WTC11 (cell line): ENCODE data around the gene USP49. TPM values are rescaled to one million over a fixed set of nuclear protein-coding genes. Genes with fewer than 3 reads are reported as not detected.

Source experiments
- ATAC-seq: fragments of 200-7000 bp; cut with Tn5 transposase; 2 replicates; pipeline ENCODE4 v1.10.0; 2021; ENCODE audit warnings: mild to moderate bottlenecking, moderate library complexity
- CTCF ChIA-PET: fragments of 300-600 bp; sonication (Branson Sonifier 250); formaldehyde crosslinking; loops from one replicate; lab custom pipeline; 2021; ENCODE audit warnings: antibody characterized with exemption; lab: Charles Lee
- POLR2A ChIA-PET: fragments of 350-600 bp; sonication (Branson Sonifier 250); formaldehyde crosslinking; loops from one replicate; lab custom pipeline; 2021; ENCODE audit warnings: antibody characterized with exemption; lab: Charles Lee
- DNase-seq: peaks from one replicate; pipeline ENCODE4 v3.0.0; 2021; ENCODE audit warnings: low spot score
- H3K27ac Mint-ChIP-seq: 2 replicates; pipeline ENCODE4 v1.8.0; 2021; ENCODE audit warnings: mixed read lengths
- H3K27me3 Mint-ChIP-seq: 2 replicates; pipeline ENCODE4 v1.8.0; 2021; ENCODE audit warnings: low read depth, mild to moderate bottlenecking, moderate library complexity, mixed read lengths
- H3K36me3 Mint-ChIP-seq: 2 replicates; pipeline ENCODE4 v1.8.0; 2021; ENCODE audit warnings: mixed read lengths
- H3K4me1 Mint-ChIP-seq: 2 replicates; pipeline ENCODE4 v1.8.0; 2022; ENCODE audit warnings: mixed read lengths
- H3K4me3 Mint-ChIP-seq: 2 replicates; pipeline ENCODE4 v1.8.0; 2021; ENCODE audit warnings: mild to moderate bottlenecking, moderate library complexity, mixed read lengths
- H3K9me3 Mint-ChIP-seq: 2 replicates; pipeline ENCODE4 v1.8.0; 2021; ENCODE audit warnings: mixed read lengths
- AR ChIP-seq: fragments of 250-450 bp; sonication (Bioruptor Pico); IDR thresholded peaks from 2 replicates; pipeline ENCODE4 v1.9.0; 2021; ENCODE audit warnings: mild to moderate bottlenecking
- ATF1 ChIP-seq: sonication (generic); formaldehyde crosslinking; IDR thresholded peaks from 2 replicates; pipeline ENCODE4 v1.8.1; 2023; ENCODE audit warnings: mild to moderate bottlenecking, moderate library complexity, missing genetic modification reagents
- E2F5 ChIP-seq: sonication (generic); formaldehyde crosslinking; IDR thresholded peaks from 2 replicates; pipeline ENCODE4 v1.8.1; 2022; ENCODE audit warnings: mild to moderate bottlenecking, moderate library complexity, missing genetic modification reagents
- ESRRA ChIP-seq: sonication (generic); formaldehyde crosslinking; IDR thresholded peaks from 2 replicates; pipeline ENCODE4 v1.8.1; 2022; ENCODE audit warnings: mild to moderate bottlenecking, missing genetic modification reagents, borderline replicate concordance
- ETV6 ChIP-seq: sonication (generic); formaldehyde crosslinking; IDR thresholded peaks from 2 replicates; pipeline ENCODE4 v1.8.1; 2022; ENCODE audit warnings: mild to moderate bottlenecking, missing genetic modification reagents
- FOXK1 ChIP-seq: sonication (generic); formaldehyde crosslinking; IDR thresholded peaks from 2 replicates; pipeline ENCODE4 v1.8.0; 2022; ENCODE audit warnings: mild to moderate bottlenecking, moderate library complexity, missing genetic modification reagents
- FOXP1 ChIP-seq: sonication (generic); formaldehyde crosslinking; IDR thresholded peaks from 2 replicates; pipeline ENCODE4 v1.8.0; 2022; ENCODE audit warnings: missing genetic modification reagents, mild to moderate bottlenecking, moderate library complexity, borderline replicate concordance
- GABPB1 ChIP-seq: sonication (generic); formaldehyde crosslinking; IDR thresholded peaks from 2 replicates; pipeline ENCODE4 v1.8.1; 2023; ENCODE audit warnings: mild to moderate bottlenecking, missing genetic modification reagents
- HMGA2 ChIP-seq: fragments of 250-450 bp; sonication (Bioruptor Pico); IDR thresholded peaks from 2 replicates; pipeline ENCODE4 v1.4.0; 2021; ENCODE audit warnings: mild to moderate bottlenecking, moderate library complexity
- JAZF1 ChIP-seq: fragments of 250-450 bp; sonication (Bioruptor Pico); IDR thresholded peaks from 2 replicates; pipeline ENCODE4 v1.9.0; 2021; ENCODE audit warnings: moderate library complexity, mild to moderate bottlenecking, inconsistent platforms
- JUN ChIP-seq: sonication (generic); formaldehyde crosslinking; IDR thresholded peaks from 2 replicates; pipeline ENCODE4 v1.8.0; 2023; ENCODE audit warnings: mild to moderate bottlenecking, missing genetic modification reagents
- KAT7 ChIP-seq: sonication (generic); formaldehyde crosslinking; IDR thresholded peaks from 2 replicates; pipeline ENCODE4 v1.8.1; 2023; ENCODE audit warnings: missing genetic modification reagents, mild to moderate bottlenecking, borderline replicate concordance
- PREB ChIP-seq: sonication (generic); formaldehyde crosslinking; IDR thresholded peaks from 2 replicates; pipeline ENCODE4 v1.8.1; 2022; ENCODE audit warnings: mild to moderate bottlenecking, missing genetic modification reagents, moderate library complexity, borderline replicate concordance
- RORB ChIP-seq: fragments of 250-450 bp; sonication (Bioruptor Pico); IDR thresholded peaks from 2 replicates; pipeline ENCODE4 v1.9.0; 2021; ENCODE audit warnings: mild to moderate bottlenecking
- SP1 ChIP-seq: sonication (generic); formaldehyde crosslinking; conservative IDR thresholded peaks from 2 replicates; pipeline ENCODE4 v1.8.1; 2022; ENCODE audit warnings: missing genetic modification reagents
- TP53 ChIP-seq: sonication (generic); formaldehyde crosslinking; IDR thresholded peaks from 2 replicates; pipeline ENCODE4 v1.8.1; 2023; ENCODE audit warnings: mild to moderate bottlenecking, missing genetic modification reagents
- USF1 ChIP-seq: sonication (generic); formaldehyde crosslinking; IDR thresholded peaks from 2 replicates; pipeline ENCODE4 v1.8.0; 2022; ENCODE audit warnings: mild to moderate bottlenecking, missing genetic modification reagents
- ZBTB43 ChIP-seq: sonication (generic); formaldehyde crosslinking; IDR thresholded peaks from 2 replicates; pipeline ENCODE4 v1.8.1; 2023; ENCODE audit warnings: mild to moderate bottlenecking, missing genetic modification reagents
- ZNF232 ChIP-seq: sonication (generic); formaldehyde crosslinking; IDR thresholded peaks from 2 replicates; pipeline ENCODE4 v1.8.0; 2022; ENCODE audit warnings: mild to moderate bottlenecking, missing genetic modification reagents
- ZNF396 ChIP-seq: fragments of 250-450 bp; sonication (Bioruptor Pico); IDR thresholded peaks from 2 replicates; pipeline ENCODE4 v1.8.0; 2021; ENCODE audit warnings: mild to moderate bottlenecking, moderate library complexity, borderline replicate concordance
- ZNF416 ChIP-seq: fragments of 250-450 bp; sonication (Bioruptor Pico); IDR thresholded peaks from 2 replicates; pipeline ENCODE4 v1.9.0; 2021; ENCODE audit warnings: mild to moderate bottlenecking, inconsistent platforms
- ZNF512 ChIP-seq: sonication (generic); formaldehyde crosslinking; IDR thresholded peaks from 2 replicates; pipeline ENCODE4 v1.8.1; 2022; ENCODE audit warnings: missing genetic modification reagents, borderline replicate concordance
- ZSCAN18 ChIP-seq: fragments of 250-450 bp; sonication (Bioruptor Pico); IDR thresholded peaks from 2 replicates; pipeline ENCODE4 v2.1.2; 2022; ENCODE audit warnings: mild to moderate bottlenecking, moderate library complexity
- total RNA-seq: library from RNA; stranded (reverse); gene quantifications from 3 replicates; pipeline ENCODE4 v1.2.3, GENCODE V29; 2021

The USP49 gene
- total RNA-seq, 1 experiment from 2014 or later, result 18.4 TPM

- CTCF ChIA-PET, result interaction anchor here (0.7 to 1.5 kb wide), 2 partner anchors 129 to 148 kb away, joined by 3 to 9 read pairs; partner anchors contain the start of genes BYSL and MED20
- no peaks in the 10 kb centered on the region for H3K9me3 Mint-ChIP-seq
- TF ChIP-seq ZNF416, result no peak
- no peak for TF ChIP-seq ZNF512 (CRISPR knock-in tag)
- TF ChIP-seq FOXP1 (CRISPR knock-in tag), result no peak
- TF ChIP-seq ZNF396, result no peak
- no peak overlapping the region for H3K4me3 Mint-ChIP-seq
- POLR2A ChIA-PET, result no interaction called here
- no peaks in the 10 kb centered on the region for H3K27me3 Mint-ChIP-seq
- peak overlapping the region; percentile 45; the same call in 1 of the 2 replicates for H3K27ac Mint-ChIP-seq
- peaks cover 4% of the 10 kb centered on the region; the same call in 1 of the 2 replicates for H3K4me1 Mint-ChIP-seq
- ATAC-seq, result no peak
- DNase-seq, result no peak
- peaks cover 38% of the 10 kb centered on the region for H3K36me3 Mint-ChIP-seq
Observed at GRCh38 chr6:41791984-41792383, 103.2 kb downstream of the USP49 start.

- Mint-ChIP-seq H3K27ac (no peak overlapping the region), H3K4me1 (peaks cover 4% of the 10 kb centered on the region; the same call in 1 of the 2 replicates), H3K36me3 (peaks cover 35% of the 10 kb centered on the region), H3K9me3 (no peaks in the 10 kb centered on the region), H3K4me3 (no peak overlapping the region), H3K27me3 (no peaks in the 10 kb centered on the region)
- ChIA-PET CTCF (interaction anchor here (1.5 kb wide), 1 partner anchor 130 kb away, joined by 9 read pairs; the partner anchor contains the start of genes BYSL and MED20), POLR2A (no interaction called here)
- TF ChIP-seq JUN (CRISPR knock-in tag), result no peak
- TF ChIP-seq USF1, result no peak
- no peak for TF ChIP-seq SP1 (CRISPR knock-in tag)
- no peak for TF ChIP-seq AR (CRISPR knock-in tag)
- no peak for TF ChIP-seq FOXK1 (CRISPR knock-in tag)
- TF ChIP-seq KAT7 (CRISPR knock-in tag), result no peak
- TF ChIP-seq RORB, result no peak
- no peak for TF ChIP-seq HMGA2 (CRISPR knock-in tag)
- TF ChIP-seq ATF1, result no peak
- DNase-seq (no peak), ATAC-seq (no peak)
Observed at GRCh38 chr6:41791305-41791704, 103.9 kb downstream of the USP49 start.

GRCh38 chr6:41790045-41790444 is 105.1 kb downstream of the USP49 start:
- no peak overlapping the region for H3K27ac Mint-ChIP-seq
- ATAC-seq, result no peak
- H3K4me1 Mint-ChIP-seq, result peaks cover 13% of the 10 kb centered on the region
- CTCF ChIA-PET, result no interaction called here
- H3K36me3 Mint-ChIP-seq, result peaks cover 31% of the 10 kb centered on the region
- no peaks in the 10 kb centered on the region for H3K9me3 Mint-ChIP-seq
- no peak for DNase-seq
- no peak for TF ChIP-seq ZNF396
- no peak for TF ChIP-seq JAZF1 (CRISPR knock-in tag)
- no peak for TF ChIP-seq ZNF232 (CRISPR knock-in tag)
- no peak for TF ChIP-seq TP53
- TF ChIP-seq SP1 (CRISPR knock-in tag), result no peak
- no peak for TF ChIP-seq KAT7 (CRISPR knock-in tag)
- no peak for TF ChIP-seq PREB
- no peak for TF ChIP-seq GABPB1 (CRISPR knock-in tag)
- no peak for TF ChIP-seq E2F5 (CRISPR knock-in tag)
- TF ChIP-seq ETV6 (CRISPR knock-in tag), result no peak
- no peak for TF ChIP-seq FOXP1 (CRISPR knock-in tag)
- TF ChIP-seq ZNF416, result no peak
- TF ChIP-seq ZBTB43 (CRISPR knock-in tag), result no peak
- no peak for TF ChIP-seq ESRRA (CRISPR knock-in tag)
- TF ChIP-seq ZSCAN18 (CRISPR knock-in tag), result no peak
- peak overlapping the region; percentile 96; the same call in 1 of the 2 replicates for H3K4me3 Mint-ChIP-seq
- peaks cover 11% of the 10 kb centered on the region for H3K27me3 Mint-ChIP-seq
- POLR2A ChIA-PET, result interaction anchor here (0.6 kb wide), 1 partner anchor 58 kb away, joined by 3 read pairs; no protein-coding TSS in a partner anchor
